Measurements from ENCODE around the gene DENND1A.

DENND1A gene

GRCh38 chr9:123372766-123373446 is 557.0 kb downstream of the DENND1A start:
- DNase-seq (ENCODE audit: low read depth), result no peak
- TF ChIP-seq CTCF (conservative IDR thresholded peaks at IDR 0.05; ENCODE audit: control insufficient read depth, insufficient read depth, low read depth, low read length), result no peak

GRCh38 chr9:123371805-123372590 is 557.9 kb downstream of the DENND1A start:
- DNase-seq (ENCODE audit: low read depth), result no peak
- no peak overlapping the region for H3K4me3 ChIP-seq (ENCODE audit: control insufficient read depth, low read depth, low read length)
- no peak for TF ChIP-seq CTCF (conservative IDR thresholded peaks at IDR 0.05; ENCODE audit: control insufficient read depth, insufficient read depth, low read depth, low read length)

More at GRCh38 chr9:123372766-123373446, 557.0 kb downstream of the DENND1A start:
- no peak overlapping the region for H3K4me3 ChIP-seq (ENCODE audit: control insufficient read depth, low read depth, low read length)

GRCh38 chr9:123371228-123371584 is 558.7 kb downstream of the DENND1A start:
- no peak overlapping the region for H3K4me3 ChIP-seq (ENCODE audit: control insufficient read depth, low read depth, low read length)
- no peak for DNase-seq (ENCODE audit: low read depth)
- no peak for TF ChIP-seq CTCF (conservative IDR thresholded peaks at IDR 0.05; ENCODE audit: control insufficient read depth, insufficient read depth, low read depth, low read length)

- no peak overlapping the region for H3K4me3 ChIP-seq (ENCODE audit: control insufficient read depth, low read depth, low read length)
- TF ChIP-seq CTCF (conservative IDR thresholded peaks at IDR 0.05; ENCODE audit: control insufficient read depth, insufficient read depth, low read depth, low read length), result no peak
- DNase-seq (ENCODE audit: low read depth), result no peak
Measured at GRCh38 chr9:123370526-123371227, 559.2 kb downstream of the DENND1A start.

- no peak for TF ChIP-seq CTCF (conservative IDR thresholded peaks at IDR 0.05; ENCODE audit: control insufficient read depth, insufficient read depth, low read depth, low read length)
- no peak for DNase-seq (ENCODE audit: low read depth)
Measured at GRCh38 chr9:123370108-123370507, 559.8 kb downstream of the DENND1A start.

GRCh38 chr9:123369296-123369695 is 560.6 kb downstream of the DENND1A start:
- TF ChIP-seq CTCF (conservative IDR thresholded peaks at IDR 0.05; ENCODE audit: control insufficient read depth, insufficient read depth, low read depth, low read length), result no peak
- no peak for DNase-seq (ENCODE audit: low read depth)
- no peak overlapping the region for H3K4me3 ChIP-seq (ENCODE audit: control insufficient read depth, low read depth, low read length)

More at GRCh38 chr9:123370108-123370507, 559.8 kb downstream of the DENND1A start:
- H3K4me3 ChIP-seq (ENCODE audit: control insufficient read depth, low read depth, low read length), result no peak overlapping the region
